ENCODE results near the gene SPSB3. TPM values are rescaled to one million over a fixed set of nuclear protein-coding genes. Genes with fewer than 3 reads are reported as not detected.
A peak's percentile ranks its signal among the peaks of the same experiment; 100 is the strongest.

The SPSB3 gene
- total RNA-seq (2014; rRNA removed; shearing (Covaris generic)) = 25.9 and 29.8 TPM in 2 replicates

DNA sequence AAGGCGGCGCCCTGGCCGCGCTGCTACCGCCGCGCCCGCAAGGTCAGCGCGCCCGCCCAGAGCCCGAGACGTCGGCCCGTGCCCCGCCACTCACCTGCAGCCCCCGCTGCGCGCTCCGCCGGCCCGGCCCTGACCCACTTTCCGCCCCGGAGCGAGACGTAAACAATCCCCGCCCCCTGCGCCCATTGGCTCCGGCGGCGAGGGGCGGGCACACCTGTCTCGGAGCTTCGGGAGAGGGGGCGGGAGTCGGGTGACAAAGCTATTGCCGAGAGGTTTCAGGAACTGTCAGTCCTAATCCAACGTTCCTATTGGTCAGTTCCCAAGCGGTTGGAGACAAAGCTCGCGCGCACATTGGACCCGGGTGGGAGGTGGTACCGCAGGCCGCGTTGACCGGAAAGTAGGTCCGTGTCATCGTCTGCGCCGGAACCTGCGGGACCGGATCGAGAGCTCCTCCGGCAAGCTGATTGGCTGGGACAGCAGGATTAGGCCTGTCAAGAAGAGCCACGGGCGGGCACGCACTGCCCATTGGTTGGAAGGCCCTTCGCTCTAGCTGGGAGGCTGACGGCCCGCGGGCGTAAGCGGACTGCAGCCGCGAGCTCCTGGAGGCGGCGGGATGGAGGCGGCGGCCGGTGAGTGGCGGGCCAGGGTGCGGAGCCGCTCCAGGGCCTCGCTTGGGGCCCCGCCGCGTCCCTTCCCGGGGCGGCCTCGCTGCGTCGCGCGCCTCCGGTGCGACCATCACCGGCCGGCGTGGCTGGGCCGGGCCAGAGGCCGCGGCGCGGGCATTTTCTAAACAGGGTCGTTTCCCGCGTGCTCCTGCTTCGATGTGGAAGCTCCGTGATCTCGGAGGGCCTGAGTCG, at the start of gene SPSB3, which contains the start of gene NUBP2:
Gene SPSB3 (minus strand): TSS at position 164 of the 857 bp plus-strand sequence. CDS start 1,088 bp downstream, outside the sequence.
Gene NUBP2 (plus strand): TSS at position 553 of the 857 bp plus-strand sequence. CDS start 61 bp downstream, at position 614.
- DNase-seq (ENCODE audit: low read depth) = peak; percentile 100

DNA sequence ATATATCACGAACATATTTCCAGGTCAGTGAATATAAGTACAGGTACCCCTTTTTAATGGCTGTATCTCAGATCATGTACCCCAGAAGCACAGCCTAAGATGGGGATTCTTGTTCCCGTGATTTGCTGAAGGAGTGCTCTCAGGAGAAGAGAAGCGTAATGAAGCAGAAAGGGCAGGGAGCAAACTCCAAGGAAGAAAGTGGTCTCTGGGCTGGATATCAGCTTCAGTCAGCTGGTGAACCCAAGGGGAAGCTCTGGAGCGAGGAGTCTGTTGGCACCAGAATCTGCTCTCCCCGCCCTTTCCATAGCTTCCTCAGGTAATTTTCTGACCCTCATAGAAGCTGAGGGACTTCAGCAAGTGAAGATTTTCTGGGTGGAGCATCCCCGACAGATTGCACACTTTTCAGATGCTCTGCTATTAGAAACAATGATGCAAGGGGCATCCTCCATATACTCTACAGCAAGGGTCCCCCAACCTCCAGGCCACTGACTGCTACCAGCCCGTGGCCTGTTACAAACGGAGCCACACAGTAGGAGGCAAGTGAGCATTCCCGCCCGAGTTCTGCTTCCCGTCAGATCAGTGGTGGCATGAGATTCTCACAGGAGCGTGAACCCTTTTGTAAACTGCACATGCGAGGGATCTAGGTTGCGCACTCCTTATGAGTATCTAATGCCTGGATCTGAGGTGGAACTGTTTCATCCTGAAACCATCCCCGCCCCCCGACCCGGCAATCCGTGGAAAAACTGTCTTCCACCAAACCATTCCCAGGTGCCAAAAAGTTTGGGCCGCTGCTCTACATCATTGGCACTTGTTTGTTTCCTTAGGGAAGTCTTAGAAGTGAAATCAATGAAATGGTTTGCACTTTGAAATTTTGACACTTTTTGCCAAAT, 49.1 kb upstream of the SPSB3 start:
- no peak for DNase-seq (ENCODE audit: low read depth)

DNA sequence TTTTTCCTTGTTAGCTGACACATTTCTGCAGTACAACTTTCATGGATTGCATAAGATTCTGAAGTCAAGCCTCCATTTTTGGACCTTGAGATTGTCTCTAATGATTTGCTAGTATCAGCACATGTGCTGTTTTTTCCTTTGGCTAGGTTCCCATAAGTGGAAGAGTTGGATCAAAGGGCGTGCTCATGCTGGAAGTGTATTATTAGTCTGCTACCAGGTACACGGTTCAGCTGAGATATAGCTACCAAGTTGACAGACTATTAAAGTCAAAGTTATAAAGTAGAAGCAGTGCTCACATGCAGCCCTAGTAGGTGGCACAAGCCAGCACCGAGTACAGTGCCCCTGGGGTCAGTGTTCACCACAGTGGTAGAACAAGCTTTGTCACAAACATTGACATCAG, 47.8 kb upstream of the SPSB3 start:
- DNase-seq (ENCODE audit: low read depth) = no peak

DNA sequence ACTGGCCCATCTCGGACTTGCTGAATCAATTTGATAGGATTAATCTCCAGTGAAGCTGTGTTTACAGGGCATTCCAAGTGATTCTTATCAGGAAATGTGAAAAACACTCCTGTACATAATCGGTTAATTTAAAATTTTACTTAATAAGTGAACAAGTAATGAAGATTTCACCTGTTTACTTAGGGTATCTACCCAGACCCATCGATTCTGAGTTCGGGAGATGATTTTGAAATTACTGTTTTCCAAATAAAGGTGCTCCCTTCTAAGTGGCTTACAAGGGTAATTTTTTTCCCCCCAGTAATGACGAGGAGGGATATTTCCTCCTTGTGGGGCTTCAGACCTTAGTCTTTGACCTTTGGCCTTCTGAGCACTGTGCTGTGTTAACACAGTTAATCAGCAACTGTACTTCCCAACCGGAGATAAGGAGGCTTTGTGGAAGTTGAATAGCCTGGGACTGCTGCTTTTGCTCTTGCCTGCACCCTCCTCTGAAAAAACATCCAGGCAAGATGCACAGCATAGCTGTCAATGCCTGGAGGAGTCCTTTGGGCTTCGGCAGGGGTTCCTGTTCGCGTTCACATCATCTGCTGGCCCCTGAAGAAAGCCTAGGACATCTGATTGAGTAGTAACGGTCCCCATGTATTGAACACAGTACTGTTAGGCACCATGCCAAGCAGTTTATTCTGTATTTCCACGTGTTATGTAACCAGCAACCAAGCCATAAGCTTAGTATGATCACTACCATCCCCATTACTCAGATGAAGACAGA, 46.5 kb upstream of the SPSB3 start:
- DNase-seq (ENCODE audit: low read depth) = no peak

DNA sequence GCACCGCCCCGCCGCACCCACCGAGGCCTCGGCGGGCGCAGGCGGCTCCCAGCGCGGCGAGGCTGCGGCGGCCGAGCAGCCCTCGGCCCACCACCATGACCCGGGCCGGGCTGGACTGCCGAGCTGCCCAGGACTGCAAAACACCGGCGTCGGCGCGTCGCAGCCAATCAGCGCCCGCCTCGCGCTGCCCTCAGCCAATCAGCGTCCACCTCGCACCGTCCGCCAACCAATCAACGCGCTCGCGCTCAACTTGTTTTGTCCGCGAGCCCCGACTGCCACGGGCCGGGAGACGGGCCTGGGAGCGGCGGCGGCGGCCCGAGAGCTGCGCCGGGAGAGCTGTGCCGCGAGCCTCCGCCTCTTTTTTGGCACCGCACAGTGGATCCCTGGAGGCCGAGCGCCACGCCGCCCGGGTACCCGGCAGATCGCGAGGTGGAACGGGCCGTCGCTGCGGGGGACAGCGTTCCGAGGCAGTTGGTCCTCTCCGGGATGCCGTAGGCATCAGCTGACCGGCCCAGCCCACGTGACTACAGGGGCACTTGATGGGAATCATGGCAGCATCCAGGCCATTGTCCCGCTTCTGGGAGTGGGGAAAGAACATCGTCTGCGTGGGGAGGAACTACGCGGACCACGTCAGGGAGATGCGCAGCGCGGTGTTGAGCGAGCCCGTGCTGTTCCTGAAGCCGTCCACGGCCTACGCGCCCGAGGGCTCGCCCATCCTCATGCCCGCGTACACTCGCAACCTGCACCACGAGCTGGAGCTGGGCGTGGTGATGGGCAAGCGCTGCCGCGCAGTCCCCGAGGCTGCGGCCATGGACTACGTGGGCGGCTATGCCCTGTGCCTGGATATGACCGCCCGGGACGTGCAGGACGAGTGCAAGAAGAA, 44.6 kb upstream of the SPSB3 start, which contains the start of the genes FAHD1 and HAGH:
Gene FAHD1 (plus strand): TSS at position 516 of the 883 bp plus-strand sequence. CDS start 33 bp downstream, at position 549.
Gene HAGH (minus strand): TSS at position 135 of the 883 bp plus-strand sequence. CDS start 38 bp downstream, at position 97.
- DNase-seq (ENCODE audit: low read depth) = peak; percentile 89

DNA sequence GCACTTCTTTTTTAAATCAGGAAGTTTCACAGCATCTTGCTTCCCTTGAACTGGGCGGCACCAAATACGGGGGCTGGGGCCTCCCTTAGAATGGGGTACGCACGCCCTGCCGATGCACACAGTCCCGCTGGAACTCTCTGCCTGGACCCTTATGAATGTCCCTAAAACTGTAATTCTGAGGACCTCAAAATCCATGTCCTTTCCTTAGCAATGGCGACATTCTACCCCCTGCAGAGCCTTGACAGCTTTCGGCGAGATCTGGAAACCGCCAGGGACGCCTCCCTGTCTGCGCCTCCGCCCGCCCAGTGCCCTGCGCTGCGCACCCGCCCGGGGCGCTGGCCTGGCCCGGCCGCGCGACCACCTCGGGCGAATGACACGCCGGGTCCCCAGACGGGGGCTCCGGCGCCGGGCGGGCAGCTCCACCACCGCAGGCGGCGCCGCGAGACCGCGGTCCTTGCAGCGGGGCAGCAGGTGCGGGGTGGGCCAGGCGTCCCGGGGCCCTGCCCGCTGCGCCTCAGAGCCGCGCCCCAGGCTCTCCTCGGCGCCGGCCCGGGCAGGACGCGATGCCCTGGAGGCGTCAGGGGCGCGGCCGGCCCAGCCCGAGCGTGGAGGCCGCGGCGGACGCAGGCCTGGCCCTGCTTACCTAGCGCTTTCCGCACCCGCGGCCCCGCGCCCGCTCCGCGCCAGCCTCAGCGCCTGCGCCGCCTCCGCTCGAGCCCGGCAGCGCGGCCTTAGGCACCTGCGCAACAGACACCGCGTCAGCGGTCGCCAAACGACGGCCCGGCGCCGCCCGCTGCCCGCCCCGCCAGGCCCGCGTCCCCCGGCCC, 43.7 kb upstream of the SPSB3 start:
- peak; percentile 52 for DNase-seq (ENCODE audit: low read depth)

DNA sequence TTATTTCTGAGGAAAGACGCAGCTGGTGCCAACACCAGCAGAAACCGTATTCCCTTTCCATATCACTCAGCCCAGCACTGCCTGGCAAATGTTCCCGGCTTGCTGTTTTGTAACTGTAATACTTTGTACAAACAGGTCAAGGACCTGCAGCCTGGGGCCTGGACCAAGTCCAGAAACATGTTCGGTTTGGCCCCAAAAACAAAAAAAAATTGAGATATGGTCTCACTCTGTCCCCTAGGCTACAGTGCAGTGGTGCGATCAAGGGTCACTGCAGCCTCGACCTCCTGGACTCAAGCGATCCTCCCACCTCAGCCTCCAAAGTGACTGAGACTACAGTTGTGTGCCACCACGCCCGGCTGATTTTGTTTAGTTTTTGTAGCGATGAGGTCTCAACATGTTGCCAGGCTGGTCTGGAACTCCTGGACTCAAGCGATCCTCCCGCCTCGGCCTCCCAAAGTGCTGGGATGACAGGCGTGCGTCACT, 43.1 kb upstream of the SPSB3 start:
- no peak for DNase-seq (ENCODE audit: low read depth)

DNA sequence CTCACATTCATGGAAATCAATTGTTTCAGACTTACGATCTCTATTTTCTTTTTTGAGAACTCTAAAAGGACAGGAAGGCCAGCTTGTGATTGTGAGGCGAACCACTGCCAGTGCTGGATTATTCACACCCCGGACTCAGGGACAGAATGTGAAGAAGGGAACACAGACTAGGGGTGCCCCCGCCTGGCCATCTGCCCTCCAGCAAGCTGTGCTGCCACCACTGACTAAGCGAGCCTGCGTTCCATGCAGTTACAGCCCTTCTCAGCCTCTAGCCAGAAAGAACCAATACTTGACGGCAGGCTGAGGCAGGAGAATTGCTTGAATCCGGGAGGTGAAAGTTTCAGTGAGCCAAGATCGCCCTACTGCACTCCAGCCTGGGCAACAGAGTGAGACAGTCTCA, 41.5 kb upstream of the SPSB3 start:
- DNase-seq (ENCODE audit: low read depth) = peak; percentile 28

DNA sequence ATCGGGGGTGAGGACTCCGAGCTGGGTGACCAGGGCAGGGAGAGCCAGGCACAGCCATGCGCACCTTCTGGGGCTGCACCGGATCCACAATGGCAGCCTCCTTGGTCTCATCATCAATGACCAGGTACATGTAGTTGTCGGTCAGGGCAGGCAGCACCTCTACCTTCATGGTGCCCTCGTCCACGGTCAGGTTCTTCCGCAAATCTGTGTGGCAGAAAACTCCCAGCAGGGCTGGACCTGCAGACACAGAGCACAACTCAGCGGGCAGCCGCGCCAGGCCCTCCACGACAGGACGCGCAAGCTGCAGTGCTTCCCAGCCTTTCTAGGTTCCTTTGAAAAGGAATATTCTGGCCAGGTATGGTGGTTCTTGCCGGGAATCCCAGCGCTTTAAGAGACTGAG, 40.4 kb upstream of the SPSB3 start:
- DNase-seq (ENCODE audit: low read depth) = no peak

DNA sequence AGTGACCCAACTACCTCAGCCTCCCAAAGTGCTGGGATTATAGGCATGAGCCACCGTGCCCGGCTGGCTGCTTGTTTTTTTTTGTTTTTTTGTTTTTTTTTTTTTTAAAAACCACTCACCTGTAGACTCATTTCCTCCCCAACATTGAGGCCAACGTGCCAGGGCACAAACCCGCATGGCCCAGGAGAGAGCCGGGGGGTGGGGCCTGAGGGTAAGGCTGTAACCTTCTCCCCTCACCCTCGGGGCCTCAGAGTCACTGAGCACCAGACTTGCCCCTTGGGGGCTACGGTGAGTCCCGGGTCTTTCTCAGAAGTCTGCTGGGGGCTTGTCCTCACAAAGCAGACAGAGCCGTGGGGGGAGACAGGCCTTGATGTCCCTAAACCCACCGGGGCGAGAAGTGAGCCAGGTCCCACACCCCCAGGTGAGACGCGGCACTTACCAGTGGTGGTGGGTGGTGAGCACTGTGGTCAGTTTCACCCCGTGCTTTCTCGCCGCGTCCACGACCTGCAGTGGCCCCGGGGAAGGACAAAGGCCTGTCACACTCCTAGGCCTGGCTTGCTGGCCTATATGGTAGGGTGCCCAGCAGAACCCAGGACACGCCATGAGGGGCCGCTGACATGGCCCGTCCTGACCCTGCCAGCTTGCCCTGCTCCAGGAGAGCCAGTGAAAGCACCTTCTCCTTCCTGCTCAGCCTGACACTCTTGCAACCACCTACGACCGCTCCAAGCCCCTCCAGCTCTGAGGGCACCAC, 39.7 kb upstream of the SPSB3 start:
- no peak for DNase-seq (ENCODE audit: low read depth)

DNA sequence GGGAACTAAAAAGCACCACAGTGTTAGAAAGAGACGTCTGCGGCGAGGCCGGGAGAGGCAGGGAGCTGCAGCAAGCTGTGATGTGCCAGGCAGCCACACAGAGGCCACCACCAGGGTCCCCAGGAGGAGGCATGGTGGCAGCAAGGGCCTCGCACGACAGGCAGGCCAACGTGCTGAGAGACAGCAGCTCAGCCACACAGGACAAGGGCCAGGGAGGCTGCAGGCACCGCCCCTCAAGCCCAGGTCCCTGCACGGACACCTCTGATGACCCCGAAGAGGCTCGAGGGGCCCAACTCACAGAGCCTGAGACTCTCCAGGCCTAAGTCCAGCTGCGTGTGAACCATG, 38.5 kb upstream of the SPSB3 start:
- DNase-seq (ENCODE audit: low read depth) = no peak

DNA sequence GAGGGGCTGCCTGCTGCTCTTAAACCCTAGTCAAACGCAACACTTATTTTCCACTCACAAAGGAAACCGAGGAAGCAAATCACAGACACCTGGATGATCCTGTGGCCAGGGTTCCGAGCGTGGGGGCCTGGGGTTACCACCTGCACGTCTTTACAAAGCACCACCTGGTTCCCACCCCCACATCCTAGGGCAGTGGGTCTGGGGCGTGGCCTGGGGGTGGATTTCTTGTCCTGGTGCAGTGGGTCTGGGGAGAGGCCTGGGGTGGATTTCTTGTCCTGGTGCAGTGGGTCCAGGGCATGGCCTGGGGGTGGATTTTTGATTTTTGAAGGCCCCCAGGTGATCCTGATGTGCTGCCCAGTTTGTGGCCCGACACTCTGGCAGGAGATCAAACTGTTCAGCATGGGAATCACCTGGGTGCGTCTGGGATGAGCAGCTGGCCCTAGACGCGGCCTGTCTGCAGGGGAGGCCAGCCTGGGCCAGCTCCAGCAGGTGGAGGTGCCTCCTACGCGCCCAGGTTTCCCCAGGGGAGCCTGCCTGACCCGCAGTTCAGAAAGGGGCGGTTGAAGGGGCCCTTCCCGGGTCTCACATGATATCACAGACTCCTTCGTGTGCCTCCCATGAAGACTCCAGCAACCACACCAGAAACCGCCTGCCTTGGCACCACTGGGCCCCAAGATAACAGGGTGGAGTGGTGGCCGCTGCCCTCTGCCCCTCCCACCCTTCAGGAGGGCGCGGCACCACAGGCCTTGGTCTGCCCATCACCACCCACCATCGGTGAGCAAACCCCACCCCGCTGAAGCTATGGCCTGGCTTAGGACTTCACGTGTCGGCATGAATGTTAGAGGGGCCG, 38.0 kb upstream of the SPSB3 start:
- no peak for DNase-seq (ENCODE audit: low read depth)

DNA sequence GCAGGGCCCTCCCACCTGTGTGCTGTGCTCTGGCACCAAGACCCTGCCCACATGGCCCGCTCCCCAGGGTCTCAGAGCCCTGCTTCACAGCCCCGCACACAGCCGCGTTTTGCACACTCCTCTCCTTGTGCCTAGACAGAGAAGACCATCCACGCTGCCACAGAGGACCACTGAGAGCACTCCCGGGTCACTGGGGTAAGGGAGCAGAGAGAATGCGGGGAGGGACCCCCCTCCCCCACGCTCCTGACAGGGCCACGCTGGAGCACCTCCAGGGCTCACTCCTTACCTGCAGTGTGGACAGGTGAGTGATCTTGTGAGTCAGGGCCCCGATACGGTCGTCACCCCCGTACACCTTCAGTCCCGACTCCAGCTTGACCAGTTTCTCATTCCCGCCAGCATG, 37.2 kb upstream of the SPSB3 start:
- DNase-seq (ENCODE audit: low read depth) = no peak

DNA sequence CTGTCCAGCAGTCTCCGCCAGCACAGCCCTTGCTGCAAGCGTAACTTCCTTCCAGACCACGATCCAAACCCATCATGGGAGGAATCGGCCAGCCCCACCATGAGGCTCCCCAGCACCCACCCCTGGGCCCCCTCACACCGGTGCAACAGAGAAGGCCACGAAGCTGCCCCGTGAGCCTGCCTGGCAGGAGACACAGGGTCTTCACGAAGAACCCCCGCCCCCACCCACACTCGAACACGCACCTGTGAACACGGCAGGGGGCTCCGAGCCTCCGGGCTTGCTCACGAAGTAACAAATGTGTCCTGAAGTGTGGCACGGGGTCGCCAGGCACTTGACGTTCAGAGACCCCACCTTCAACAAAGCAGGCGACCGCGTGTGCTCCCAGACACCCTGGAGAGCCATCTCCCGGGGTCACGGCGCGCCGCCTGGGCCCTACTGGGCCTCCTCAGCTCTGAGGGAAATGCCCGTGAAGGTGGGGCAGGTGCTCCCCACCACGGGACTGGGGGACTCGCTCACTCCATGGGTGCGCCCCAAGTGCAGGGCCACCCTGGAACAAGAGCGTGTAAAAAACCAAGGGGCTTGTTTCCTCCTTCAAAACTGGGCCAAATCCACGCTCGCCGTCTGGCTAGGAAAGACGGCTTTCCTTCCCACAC, 36.6 kb upstream of the SPSB3 start:
- no peak for DNase-seq (ENCODE audit: low read depth)

DNA sequence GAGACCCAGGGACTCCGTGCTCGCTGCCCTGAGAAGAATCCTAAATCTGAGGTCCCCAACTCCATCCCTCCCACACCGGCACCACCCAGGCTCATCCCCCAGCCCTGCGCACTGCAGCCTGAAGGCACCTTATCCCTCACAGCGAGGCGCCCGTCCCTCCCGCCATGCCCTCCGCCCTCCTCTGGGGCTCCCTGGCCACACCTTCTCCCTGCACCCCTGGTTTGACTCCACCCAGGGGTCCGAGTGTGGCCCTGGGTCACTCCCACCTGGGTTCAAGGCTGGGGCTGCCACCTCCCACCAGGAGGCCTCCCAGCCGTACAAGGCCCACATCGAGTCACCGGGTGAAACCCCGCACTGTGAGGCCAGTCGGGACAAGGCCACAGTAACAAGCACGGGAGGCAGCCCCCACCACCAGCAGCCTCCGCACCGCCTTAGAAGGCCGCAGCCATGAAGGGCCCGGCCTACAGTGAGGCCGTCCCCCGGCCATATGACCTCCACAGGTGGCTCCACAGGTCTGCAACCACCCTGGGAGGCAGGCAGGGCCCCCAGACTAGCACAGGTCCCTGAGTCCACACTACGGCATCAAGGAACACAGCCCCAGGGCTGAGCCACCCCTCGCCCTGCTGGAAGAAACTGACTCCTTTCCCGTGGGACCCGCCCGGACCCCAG, 36.0 kb upstream of the SPSB3 start:
- DNase-seq (ENCODE audit: low read depth) = no peak

DNA sequence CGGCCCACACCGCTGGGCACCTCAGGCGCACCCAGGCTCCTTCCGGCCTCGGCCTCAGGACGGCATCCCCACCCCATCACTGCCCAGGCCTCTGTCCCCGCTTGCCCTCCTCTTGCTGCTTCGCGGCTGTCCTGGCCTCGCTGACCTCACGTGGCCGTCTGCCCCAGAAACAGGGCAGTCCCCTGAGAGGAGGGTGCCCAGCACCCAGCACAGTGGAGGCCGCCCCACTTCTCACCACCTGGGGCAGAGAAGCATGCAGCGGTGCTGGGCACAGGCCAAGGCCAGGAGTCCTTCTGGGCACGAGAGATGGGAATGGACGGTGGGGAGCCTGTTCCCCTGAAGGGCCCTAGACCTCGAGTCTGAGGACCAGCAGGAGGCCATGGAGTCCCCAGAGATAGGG, 35.3 kb upstream of the SPSB3 start:
- DNase-seq (ENCODE audit: low read depth) = no peak

DNA sequence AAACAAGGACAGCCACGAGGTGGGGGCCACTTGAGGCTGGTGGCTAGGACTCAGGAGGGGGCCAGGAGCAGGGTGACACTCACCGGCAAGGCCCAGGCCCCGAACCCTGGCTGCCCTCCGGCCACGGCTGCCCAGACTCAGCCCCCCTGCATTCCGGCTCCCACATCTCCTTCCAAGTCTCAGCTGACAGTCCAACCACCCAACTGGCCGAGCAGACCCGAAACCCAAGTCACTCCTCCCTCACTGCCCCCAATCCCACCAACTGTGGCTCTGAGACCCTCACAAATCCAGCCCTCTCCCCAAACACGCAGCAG, 34.9 kb upstream of the SPSB3 start:
- DNase-seq (ENCODE audit: low read depth) = no peak
